ENCODE data around the gene SMC4. TPM values are rescaled to one million over a fixed set of nuclear protein-coding genes. Genes with fewer than 3 reads are reported as not detected.

The SMC4 gene
- polyA plus RNA-seq, 1 of the 3 experiments (the other 2 are of a cell fraction): 26.1 TPM

DNA sequence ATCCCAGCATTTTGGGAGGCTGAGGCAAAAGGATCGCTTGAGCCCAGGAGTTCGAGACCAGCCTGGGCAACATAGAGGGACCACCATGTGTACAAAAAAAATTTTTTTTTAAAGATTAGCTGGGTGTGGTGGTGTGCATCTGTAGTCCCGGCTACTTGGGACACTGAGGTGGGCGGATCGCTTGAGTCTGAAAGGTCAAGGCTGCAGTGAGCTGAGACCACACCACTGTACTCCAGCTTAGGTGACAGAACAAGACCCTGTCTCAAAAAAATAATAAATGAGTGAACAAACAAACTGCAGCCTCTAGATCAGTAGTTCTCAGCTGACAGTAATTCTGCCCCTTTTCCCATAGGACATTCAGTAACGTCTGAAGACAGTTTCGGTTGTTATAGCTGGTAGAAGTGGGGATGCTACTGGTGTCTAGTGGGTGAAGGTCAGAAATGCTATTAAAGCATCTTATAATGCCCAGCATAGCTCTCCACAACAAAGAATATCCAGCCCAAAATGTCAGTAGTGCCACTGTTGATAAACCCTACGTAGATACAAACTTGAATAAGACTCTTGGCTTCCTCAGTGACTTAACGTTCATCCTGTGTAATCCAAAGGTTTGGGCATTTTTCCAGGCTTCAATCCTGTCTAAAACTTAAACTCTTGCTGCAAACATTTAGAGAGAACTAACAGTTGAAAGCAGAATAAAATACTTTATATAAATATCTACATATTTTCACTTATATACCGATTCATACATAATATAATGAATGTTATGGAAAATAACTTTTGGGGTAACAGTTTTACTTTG, 10.6 kb downstream of the SMC4 start:
- H3K9ac ChIP-seq: no peak overlapping the region
- no peak overlapping the region for H3K4me2 ChIP-seq
- peak overlapping the region in 1 of 2 experiments; percentile 44; a peak in 1 of 4 replicates for H3K27ac ChIP-seq (ENCODE audit: low read depth in 2 of 2, low read length in 1 of 2)
- H3K9me3 ChIP-seq: no peaks in the 10 kb centered on the region
- no peak for DNase-seq
- peaks cover 3 to 10% of the 10 kb centered on the region in 2 experiments; a peak in 2 of 4 replicates for H3K4me1 ChIP-seq (ENCODE audit: control insufficient read depth in 1 of 2, insufficient read depth in 2 of 2, low read depth in 1 of 2, low read length in 1 of 2)
- H3K36me3 ChIP-seq (replicated peaks in 1 of 2; ENCODE audit: control insufficient read depth in 1 of 2, insufficient read depth in 2 of 2, low read length in 1 of 2): peaks cover 72 to 74% of the 10 kb centered on the region in 2 experiments
- H2AFZ ChIP-seq (ENCODE audit: low read depth): no peak overlapping the region
- POLR2A ChIA-PET: interaction anchor here (0.7 kb wide), 1 partner anchor 56 kb away, joined by 3 read pairs; no protein-coding TSS in a partner anchor
- H3K9me2 ChIP-seq: no peaks in the 10 kb centered on the region
- CTCF ChIA-PET: interaction anchor here (0.7 to 1.5 kb wide), 3 partner anchors 9 to 404 kb away, joined by 3 to 5 read pairs (median 4); no protein-coding TSS in a partner anchor
- H3K27me3 ChIP-seq (ENCODE audit: insufficient read depth): no peaks in the 10 kb centered on the region
- peaks cover 35% of the 10 kb centered on the region for H3F3A ChIP-seq (replicated peaks; ENCODE audit: insufficient read depth)
- TF ChIP-seq ELF1 (IDR thresholded peaks at IDR 0.05) (no peak), NFIC (IDR thresholded peaks at IDR 0.05; ENCODE audit: borderline replicate concordance) (no peak), YY1 (IDR thresholded peaks at IDR 0.05; ENCODE audit: low read depth) (no peak), FOXM1 (IDR thresholded peaks at IDR 0.05; ENCODE audit: low read depth) (no peak), RFX5 (IDR thresholded peaks at IDR 0.05; ENCODE audit: low read length) (no peak), MEF2A (IDR thresholded peaks at IDR 0.05; ENCODE audit: borderline replicate concordance, low read depth) (no peak), EP300 (IDR thresholded peaks at IDR 0.05; ENCODE audit: borderline replicate concordance in 1 of 2, low read depth in 1 of 2, low read length in 1 of 2) (no peak), CHD2 (IDR thresholded peaks at IDR 0.05; ENCODE audit: low read length, partially characterized antibody) (no peak), TEAD4 (IDR thresholded peaks at IDR 0.05; ENCODE audit: borderline replicate concordance, insufficient read depth) (no peak), GABPA (IDR thresholded peaks at IDR 0.05; ENCODE audit: low read depth) (no peak), TCF12 (IDR thresholded peaks at IDR 0.05) (no peak), TAF1 (IDR thresholded peaks at IDR 0.05; ENCODE audit: borderline replicate concordance, low read depth, low read length) (no peak), USF2 (IDR thresholded peaks at IDR 0.05; ENCODE audit: borderline replicate concordance, low read depth, low read length) (no peak), GATA2 (CRISPR knock-in tag; IDR thresholded peaks at IDR 0.05) (no peak), CTCF (IDR thresholded peaks at IDR 0.05) (no peak)
- TF ChIP-seq, protein P1, sequence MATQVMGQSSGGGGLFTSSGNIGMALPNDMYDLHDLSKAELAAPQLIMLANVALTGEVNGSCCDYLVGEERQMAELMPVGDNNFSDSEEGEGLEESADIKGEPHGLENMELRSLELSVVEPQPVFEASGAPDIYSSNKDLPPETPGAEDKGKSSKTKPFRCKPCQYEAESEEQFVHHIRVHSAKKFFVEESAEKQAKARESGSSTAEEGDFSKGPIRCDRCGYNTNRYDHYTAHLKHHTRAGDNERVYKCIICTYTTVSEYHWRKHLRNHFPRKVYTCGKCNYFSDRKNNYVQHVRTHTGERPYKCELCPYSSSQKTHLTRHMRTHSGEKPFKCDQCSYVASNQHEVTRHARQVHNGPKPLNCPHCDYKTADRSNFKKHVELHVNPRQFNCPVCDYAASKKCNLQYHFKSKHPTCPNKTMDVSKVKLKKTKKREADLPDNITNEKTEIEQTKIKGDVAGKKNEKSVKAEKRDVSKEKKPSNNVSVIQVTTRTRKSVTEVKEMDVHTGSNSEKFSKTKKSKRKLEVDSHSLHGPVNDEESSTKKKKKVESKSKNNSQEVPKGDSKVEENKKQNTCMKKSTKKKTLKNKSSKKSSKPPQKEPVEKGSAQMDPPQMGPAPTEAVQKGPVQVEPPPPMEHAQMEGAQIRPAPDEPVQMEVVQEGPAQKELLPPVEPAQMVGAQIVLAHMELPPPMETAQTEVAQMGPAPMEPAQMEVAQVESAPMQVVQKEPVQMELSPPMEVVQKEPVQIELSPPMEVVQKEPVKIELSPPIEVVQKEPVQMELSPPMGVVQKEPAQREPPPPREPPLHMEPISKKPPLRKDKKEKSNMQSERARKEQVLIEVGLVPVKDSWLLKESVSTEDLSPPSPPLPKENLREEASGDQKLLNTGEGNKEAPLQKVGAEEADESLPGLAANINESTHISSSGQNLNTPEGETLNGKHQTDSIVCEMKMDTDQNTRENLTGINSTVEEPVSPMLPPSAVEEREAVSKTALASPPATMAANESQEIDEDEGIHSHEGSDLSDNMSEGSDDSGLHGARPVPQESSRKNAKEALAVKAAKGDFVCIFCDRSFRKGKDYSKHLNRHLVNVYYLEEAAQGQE (IDR thresholded peaks at IDR 0.05; ENCODE audit: low read depth, low read length): no peak
- TF ChIP-seq, protein P2, sequence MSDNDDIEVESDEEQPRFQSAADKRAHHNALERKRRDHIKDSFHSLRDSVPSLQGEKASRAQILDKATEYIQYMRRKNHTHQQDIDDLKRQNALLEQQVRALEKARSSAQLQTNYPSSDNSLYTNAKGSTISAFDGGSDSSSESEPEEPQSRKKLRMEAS (IDR thresholded peaks at IDR 0.05; ENCODE audit: low read depth): no peak
- TF ChIP-seq, protein P3, sequence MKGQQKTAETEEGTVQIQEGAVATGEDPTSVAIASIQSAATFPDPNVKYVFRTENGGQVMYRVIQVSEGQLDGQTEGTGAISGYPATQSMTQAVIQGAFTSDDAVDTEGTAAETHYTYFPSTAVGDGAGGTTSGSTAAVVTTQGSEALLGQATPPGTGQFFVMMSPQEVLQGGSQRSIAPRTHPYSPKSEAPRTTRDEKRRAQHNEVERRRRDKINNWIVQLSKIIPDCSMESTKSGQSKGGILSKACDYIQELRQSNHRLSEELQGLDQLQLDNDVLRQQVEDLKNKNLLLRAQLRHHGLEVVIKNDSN (IDR thresholded peaks at IDR 0.05; ENCODE audit: borderline replicate concordance, low read depth): no peak
- H4K20me1 ChIP-seq (ENCODE audit: insufficient read depth): peaks cover 9% of the 10 kb centered on the region; the same call in 1 of the 2 replicates
- 83% methylated on average over 10 of the region's 10 CpGs for WGBS (ENCODE audit: low lambda C conversion rate)
- no peak overlapping the region for H3K4me3 ChIP-seq (ENCODE audit: low read depth in 2 of 2, low read length in 1 of 2)
- peaks cover 94% of the 10 kb centered on the region for H3K79me2 ChIP-seq (ENCODE audit: insufficient read depth)

Measured in SK-N-SH (cell line).